Naive thymus-derived CD4-positive, alpha-beta T cell (primary cell): ENCODE results near the gene DOK3. TPM values are rescaled to one million over a fixed set of nuclear protein-coding genes. Genes with fewer than 3 reads are reported as not detected.
A peak's percentile ranks its signal among the peaks of the same experiment; 100 is the strongest.

Experiments used
- ATAC-seq: fragments of 150-1000 bp; cut with Tn5 transposase; 2 replicates; pipeline ENCODE4 v1.10.0; 2021; ENCODE audit warnings: mild to moderate bottlenecking, moderate library complexity
- CTCF ChIA-PET: fragments of 350-600 bp; sonication (Branson Sonifier 250); formaldehyde crosslinking; loops from one replicate; lab custom pipeline; 2021; ENCODE audit warnings: antibody characterized with exemption; lab: Charles Lee
- POLR2A ChIA-PET: fragments of 350-600 bp; sonication (Branson Sonifier 250); formaldehyde crosslinking; loops from one replicate; lab custom pipeline; 2021; ENCODE audit warnings: antibody characterized with exemption, inconsistent platforms; lab: Charles Lee
- DNase-seq, 9 donors: peaks; one replicate each; pipeline versions ENCODE4 v3.0.0 to v3.0.0-alpha.2; 2020 to 2022; ENCODE audit warnings: mixed read lengths in 1 of 9
- H3K27ac ChIP-seq: one replicate; pipeline ENCODE4 v1.7.0; 2013; ENCODE audit warnings: mild to moderate bottlenecking, low read depth, low read length, moderate library complexity
- H3K27me3 ChIP-seq, 2 donors: one replicate each; pipeline ENCODE4 v1.7.0; 2013; ENCODE audit warnings: low read length in 2 of 2, mild to moderate bottlenecking in 2 of 2, moderate library complexity in 2 of 2; ENCODE audit not compliant: control insufficient read depth in 2 of 2, insufficient read depth in 2 of 2
- H3K36me3 ChIP-seq, 3 experiments: 1 replicate in 2 of 3; 2 replicates in 1 of 3; pipeline ENCODE4 v1.7.0; 2013; ENCODE audit warnings: low read length in 3 of 3, mild to moderate bottlenecking in 3 of 3, moderate library complexity in 1 of 3; ENCODE audit not compliant: insufficient read depth in 3 of 3, control insufficient read depth in 2 of 3
- H3K4me1 ChIP-seq, 2 donors: one replicate each; pipeline ENCODE4 v1.7.0; 2013; ENCODE audit warnings: low read length in 2 of 2, mild to moderate bottlenecking in 2 of 2, moderate library complexity in 1 of 2; ENCODE audit not compliant: control insufficient read depth in 2 of 2, insufficient read depth in 2 of 2
- H3K4me3 ChIP-seq: 2 replicates; pipeline ENCODE4 v1.7.0; 2013; ENCODE audit warnings: mild to moderate bottlenecking, low read length
- H3K9me3 ChIP-seq, 3 experiments: 1 replicate in 2 of 3; 2 replicates in 1 of 3; pipeline ENCODE4 v1.7.0; 2013; ENCODE audit warnings: low read length in 3 of 3; ENCODE audit not compliant: control insufficient read depth in 2 of 3
- H3K27ac Mint-ChIP-seq, 9 donors: one replicate each; pipeline ENCODE4 v1.8.0; 2020 to 2022; ENCODE audit warnings: mixed read lengths in 9 of 9, mild to moderate bottlenecking in 8 of 9, moderate library complexity in 5 of 9, inconsistent platforms in 2 of 9
- H3K27me3 Mint-ChIP-seq, 5 donors: one replicate each; pipeline ENCODE4 v1.8.0; 2021 to 2022; ENCODE audit warnings: mixed read lengths in 5 of 5, mild to moderate bottlenecking in 1 of 5
- H3K36me3 Mint-ChIP-seq, 5 donors: one replicate each; pipeline ENCODE4 v1.8.0; 2020 to 2022; ENCODE audit warnings: mixed read lengths in 5 of 5, mild to moderate bottlenecking in 3 of 5, inconsistent platforms in 1 of 5
- H3K4me1 Mint-ChIP-seq, 7 donors: one replicate each; pipeline ENCODE4 v1.8.0; 2020 to 2022; ENCODE audit warnings: mixed read lengths in 7 of 7, mild to moderate bottlenecking in 3 of 7, inconsistent platforms in 1 of 7
- H3K4me3 Mint-ChIP-seq, 10 donors: one replicate each; pipeline ENCODE4 v1.8.0; 2020 to 2022; ENCODE audit warnings: mild to moderate bottlenecking in 10 of 10, mixed read lengths in 10 of 10, moderate library complexity in 6 of 10, inconsistent platforms in 2 of 10
- H3K9me3 Mint-ChIP-seq, 11 donors: one replicate each; pipeline ENCODE4 v1.8.0; 2020 to 2022; ENCODE audit warnings: mixed read lengths in 11 of 11, mild to moderate bottlenecking in 4 of 11, inconsistent platforms in 1 of 11, moderate library complexity in 1 of 11
- intact Hi-C, 2 donors: fragments of 100-400 bp; cut with micrococcal nuclease; formaldehyde crosslinking; loops; one replicate each; pipeline ENCODE4 v1.15.1; 2023
- polyA plus RNA-seq, 2 donors: library from polyadenylated mRNA; unstranded; fragments of 300-500 nt; fragmentation: Illumina TruSeq; gene quantifications; one replicate each; pipeline ENCODE4 v1.2.3, GENCODE V29; 2021
- total RNA-seq, 6 experiments: library from RNA in 5 of 6; stranded (reverse) in 5 of 6; gene quantifications; 1 replicate in 5 of 6; 2 replicates in 1 of 6; pipeline ENCODE4 v1.2.3 and lab custom pipeline; 2021 to 2026

The DOK3 gene, protein sequence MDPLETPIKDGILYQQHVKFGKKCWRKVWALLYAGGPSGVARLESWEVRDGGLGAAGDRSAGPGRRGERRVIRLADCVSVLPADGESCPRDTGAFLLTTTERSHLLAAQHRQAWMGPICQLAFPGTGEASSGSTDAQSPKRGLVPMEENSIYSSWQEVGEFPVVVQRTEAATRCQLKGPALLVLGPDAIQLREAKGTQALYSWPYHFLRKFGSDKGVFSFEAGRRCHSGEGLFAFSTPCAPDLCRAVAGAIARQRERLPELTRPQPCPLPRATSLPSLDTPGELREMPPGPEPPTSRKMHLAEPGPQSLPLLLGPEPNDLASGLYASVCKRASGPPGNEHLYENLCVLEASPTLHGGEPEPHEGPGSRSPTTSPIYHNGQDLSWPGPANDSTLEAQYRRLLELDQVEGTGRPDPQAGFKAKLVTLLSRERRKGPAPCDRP
- total RNA-seq (10 to 100 TPM in 1 of 5 experiments, 1 to 10 TPM in 4; 2.4 to 67.1 (median 6.0) TPM), polyA plus RNA-seq (under 1 TPM; 0.09 to 0.25 TPM), total RNA-seq (lab: John Stamatoyannopoulos, UW) (not detected)

- peaks cover 0 to 39% (median 10%) of the 10 kb centered on the region in 3 experiments for H3K36me3 ChIP-seq
- peak; percentile 52 for ATAC-seq
- Mint-ChIP-seq H3K4me3 (peak within 1 kb of the TSS in 4 of 10 donors; percentile 12 to 72 (median 29)), H3K27ac (peak within 1 kb of the TSS in 3 of 9 donors; percentile 14 to 43 (median 24)), H3K4me1 (peaks cover 4 to 31% (median 8%) of the 10 kb centered on the region in 7 donors), H3K36me3 (peaks cover 7 to 26% (median 14%) of the 10 kb centered on the region in 5 donors), H3K27me3 (no peaks in the 10 kb centered on the region), H3K9me3 (no peaks in the 10 kb centered on the region)
- H3K4me3 ChIP-seq = no peak within 1 kb of the TSS
- ChIA-PET POLR2A (no interaction called here), CTCF (interaction anchor here (1.0 kb wide), 1 partner anchor 8 kb away, joined by 4 read pairs; no protein-coding TSS in a partner anchor)
- no peaks in the 10 kb centered on the region for H3K4me1 ChIP-seq
- no peak for DNase-seq
- H3K27ac ChIP-seq = no peak within 1 kb of the TSS
- H3K9me3 ChIP-seq = no peaks in the 10 kb centered on the region
- intact Hi-C loops = no loop called here
- H3K27me3 ChIP-seq = no peaks in the 10 kb centered on the region
Measured at GRCh38 chr5:177509381-177509951, at the start of gene DOK3. Gene DOK3 (minus strand): TSS chr5:177509826. CDS start chr5:177509540, 286 bp downstream.

DNA sequence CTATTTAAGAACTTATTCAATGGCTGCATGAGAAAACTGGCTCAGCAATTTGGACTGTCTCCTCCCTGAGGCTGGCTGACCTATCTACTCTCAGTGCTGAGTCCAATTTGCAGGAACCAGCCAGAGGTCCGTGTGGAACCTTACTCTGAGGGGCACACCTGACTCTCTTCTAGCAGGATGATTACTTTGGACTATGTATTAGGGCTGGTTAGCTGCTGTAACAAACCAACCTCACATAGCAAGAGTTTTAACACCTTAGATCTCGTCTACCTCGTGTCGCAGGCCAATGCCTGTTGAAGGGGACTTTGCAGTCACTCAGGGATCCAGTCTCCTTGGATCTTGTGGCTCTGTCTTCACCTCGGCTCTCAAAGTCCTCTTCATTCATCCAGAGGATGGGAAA, 48.2 kb upstream of the DOK3 start:
- ChIA-PET CTCF (no interaction called here), POLR2A (no interaction called here)
- intact Hi-C loops = loop anchor here in 1 of 2 donors (10.0 kb wide), 1 partner anchor 533 kb away; the partner anchor contains the start of gene ZNF346

GRCh38 chr5:177557041-177557647, 47.5 kb upstream of the DOK3 start:
- no peak for ATAC-seq
- H3K27ac ChIP-seq = no peak overlapping the region

More for the DNA sequence above, 48.2 kb upstream of the DOK3 start:
- Mint-ChIP-seq H3K4me1 (peaks cover 13 to 33% (median 22%) of the 10 kb centered on the region in 7 donors), H3K4me3 (no peak overlapping the region), H3K27ac (peak overlapping the region in 1 of 9 donors; percentile 2), H3K9me3 (no peaks in the 10 kb centered on the region), H3K36me3 (peaks cover 0 to 2% (median 0%) of the 10 kb centered on the region in 5 donors), H3K27me3 (peaks cover 0 to 4% (median 0%) of the 10 kb centered on the region in 5 donors)
- Histone ChIP-seq H3K27me3 (no peaks in the 10 kb centered on the region), H3K4me3 (no peak overlapping the region), H3K27ac (no peak overlapping the region), H3K9me3 (no peaks in the 10 kb centered on the region), H3K4me1 (peaks cover 9 to 16% of the 10 kb centered on the region in 2 donors), H3K36me3 (peaks cover 0 to 6% (median 0%) of the 10 kb centered on the region in 3 experiments)
- DNase-seq (no peak), ATAC-seq (no peak)

GRCh38 chr5:177555665-177556064, 46.0 kb upstream of the DOK3 start:
- H3K9me3 ChIP-seq = no peaks in the 10 kb centered on the region
- intact Hi-C loops = loop anchor here in 1 of 2 donors (2.0 to 10.0 kb wide), 2 partner anchors 199 to 531 kb away; partner anchors contain the start of genes RGS14 and ZNF346
- ChIA-PET CTCF (interaction anchor here (0.7 kb wide), 2 partner anchors 551 to 1863 kb away, joined by 4 read pairs; no protein-coding TSS in a partner anchor), POLR2A (interaction anchor here (0.6 kb wide), 1 partner anchor 188 kb away, joined by 3 read pairs; no protein-coding TSS in a partner anchor)
- no peak overlapping the region for H3K27ac Mint-ChIP-seq
- H3K27ac ChIP-seq = no peak overlapping the region
- no peaks in the 10 kb centered on the region for H3K9me3 Mint-ChIP-seq
- H3K4me1 ChIP-seq = peaks cover 10 to 17% of the 10 kb centered on the region in 2 donors
- H3K27me3 ChIP-seq = no peaks in the 10 kb centered on the region
- H3K4me1 Mint-ChIP-seq = peaks cover 24 to 43% (median 32%) of the 10 kb centered on the region in 7 donors
- peaks cover 0 to 16% (median 0%) of the 10 kb centered on the region in 3 experiments for H3K36me3 ChIP-seq
- H3K4me3 ChIP-seq = no peak overlapping the region
- DNase-seq = no peak
- ATAC-seq = no peak
- peak overlapping the region in 4 of 10 donors; percentile 85 to 92 (median 90) for H3K4me3 Mint-ChIP-seq
- H3K27me3 Mint-ChIP-seq = peaks cover 0 to 4% (median 0%) of the 10 kb centered on the region in 5 donors
- H3K36me3 Mint-ChIP-seq = peaks cover 0 to 8% (median 0%) of the 10 kb centered on the region in 5 donors

More at GRCh38 chr5:177557041-177557647, 47.5 kb upstream of the DOK3 start:
- Histone ChIP-seq H3K36me3 (peaks cover 0 to 6% (median 0%) of the 10 kb centered on the region in 3 experiments), H3K9me3 (no peaks in the 10 kb centered on the region), H3K27me3 (no peaks in the 10 kb centered on the region), H3K4me3 (no peak overlapping the region), H3K4me1 (peaks cover 10 to 17% of the 10 kb centered on the region in 2 donors)
- Mint-ChIP-seq H3K36me3 (peaks cover 0 to 6% (median 0%) of the 10 kb centered on the region in 5 donors), H3K4me1 (peaks cover 20 to 40% (median 28%) of the 10 kb centered on the region in 7 donors), H3K4me3 (peak overlapping the region in 1 of 10 donors; percentile 9), H3K9me3 (no peaks in the 10 kb centered on the region), H3K27ac (peak overlapping the region in 2 of 9 donors; percentile 2 to 56), H3K27me3 (peaks cover 0 to 4% (median 0%) of the 10 kb centered on the region in 5 donors)
- DNase-seq = peak in 1 of 9 donors; percentile 7
- intact Hi-C loops = loop anchor here in 1 of 2 donors (10.0 kb wide), 1 partner anchor 532 kb away; the partner anchor contains the start of gene ZNF346
- CTCF ChIA-PET = no interaction called here
- POLR2A ChIA-PET = no interaction called here

- Mint-ChIP-seq H3K27ac (peak overlapping the region in 6 of 9 donors; percentile 81 to 90 (median 86)), H3K4me1 (peaks cover 24 to 43% (median 33%) of the 10 kb centered on the region in 7 donors), H3K36me3 (peaks cover 0 to 8% (median 0%) of the 10 kb centered on the region in 5 donors), H3K27me3 (peaks cover 0 to 4% (median 0%) of the 10 kb centered on the region in 5 donors), H3K4me3 (peak overlapping the region; percentile 78 to 92 (median 88)), H3K9me3 (no peaks in the 10 kb centered on the region)
- ChIA-PET POLR2A (no interaction called here), CTCF (interaction anchor here (0.7 kb wide), 1 partner anchor 551 kb away, joined by 4 read pairs; no protein-coding TSS in a partner anchor)
- ATAC-seq (no peak), DNase-seq (no peak)
- intact Hi-C loops = loop anchor here in 1 of 2 donors (2.0 to 10.0 kb wide), 2 partner anchors 198 to 530 kb away; partner anchors contain the start of genes RGS14 and ZNF346
- H3K36me3 ChIP-seq = peaks cover 0 to 16% (median 0%) of the 10 kb centered on the region in 3 experiments
- H3K27ac ChIP-seq = no peak overlapping the region
- peaks cover 10 to 17% of the 10 kb centered on the region in 2 donors for H3K4me1 ChIP-seq
- no peaks in the 10 kb centered on the region for H3K27me3 ChIP-seq
- H3K4me3 ChIP-seq = no peak overlapping the region
- H3K9me3 ChIP-seq = no peaks in the 10 kb centered on the region
Measured at GRCh38 chr5:177555228-177555627, 45.6 kb upstream of the DOK3 start.
